Fibroblast of pulmonary artery (primary cell): Measurements from ENCODE around the gene SNRNP25.
"Not testable (repeated sequence)": the region's sequence is repeated elsewhere in the genome, so short reads cannot be mapped to it uniquely, and the experiment has no call there.

Experiments used
- DNase-seq: peaks from one replicate; pipeline ENCODE4 v3.0.0-alpha.2; 2010; ENCODE audit warnings: low read depth
- H3K4me3 ChIP-seq: replicated peaks from 2 replicates; pipeline ENCODE4 v1.5.1; 2011; ENCODE audit warnings: low read depth, mild to moderate bottlenecking, control low read depth, low read length, moderate library complexity
- CTCF ChIP-seq: IDR thresholded peaks from 2 replicates; pipeline ENCODE4 v1.5.1; 2011; ENCODE audit warnings: mild to moderate bottlenecking, control low read depth, low read length, inconsistent platforms; ENCODE audit errors: missing control alignments

Gene SNRNP25

GRCh38 chr16:53346-54236 is at the start of gene SNRNP25, which contains the start of gene POLR3K:
TSS of gene SNRNP25 (plus strand) at chr16:53828. CDS start at chr16:54017, 189 bp downstream.
TSS of gene POLR3K (minus strand) at chr16:53608. CDS start at chr16:53586, 22 bp downstream.
- TF ChIP-seq CTCF = no peak
- peak within 1 kb of the TSS; percentile 80 for H3K4me3 ChIP-seq
- DNase-seq = peak; percentile 98

- TF ChIP-seq CTCF = no peak
- peak; percentile 14 for DNase-seq
Observed at GRCh38 chr16:9903-10665, 43.5 kb upstream of the SNRNP25 start.

GRCh38 chr16:10772-11171 is 42.9 kb upstream of the SNRNP25 start:
- not testable (repeated sequence) for H3K4me3 ChIP-seq, DNase-seq
- TF ChIP-seq CTCF = peak; percentile 31

More at GRCh38 chr16:9903-10665, 43.5 kb upstream of the SNRNP25 start:
- peak overlapping the region; percentile 38 for H3K4me3 ChIP-seq

GRCh38 chr16:17062-17765 is 36.4 kb upstream of the SNRNP25 start:
- not testable (repeated sequence) for H3K4me3 ChIP-seq

GRCh38 chr16:20886-21285 is 32.7 kb upstream of the SNRNP25 start:
- not testable (repeated sequence) for H3K4me3 ChIP-seq, DNase-seq

More at GRCh38 chr16:17062-17765, 36.4 kb upstream of the SNRNP25 start:
- DNase-seq = not testable (repeated sequence)

GRCh38 chr16:24151-24550 is 29.5 kb upstream of the SNRNP25 start:
- DNase-seq = not testable (repeated sequence)

GRCh38 chr16:25926-26348 is 27.7 kb upstream of the SNRNP25 start:
- not testable (repeated sequence) for DNase-seq

More at GRCh38 chr16:24151-24550, 29.5 kb upstream of the SNRNP25 start:
- not testable (repeated sequence) for H3K4me3 ChIP-seq

GRCh38 chr16:30627-31026 is 23.0 kb upstream of the SNRNP25 start:
- not testable (repeated sequence) for DNase-seq, H3K4me3 ChIP-seq

More at GRCh38 chr16:25926-26348, 27.7 kb upstream of the SNRNP25 start:
- H3K4me3 ChIP-seq = not testable (repeated sequence)

GRCh38 chr16:33154-33876 is 20.3 kb upstream of the SNRNP25 start:
- not testable (repeated sequence) for H3K4me3 ChIP-seq, DNase-seq
